GM12892 (cell line): ENCODE results near the gene MYH1.
"Not testable (repeated sequence)": the region's sequence is repeated elsewhere in the genome, so short reads cannot be mapped to it uniquely, and the experiment has no call there.

ENCODE experiments used
- POLR2A ChIP-seq: IDR thresholded peaks from 2 replicates; pipeline ENCODE4 v1.6.1; 2011; ENCODE audit warnings: low read depth, low read length, control low read depth
- POLR2AphosphoS5 ChIP-seq: IDR thresholded peaks from 2 replicates; pipeline ENCODE4 v1.6.1; 2011; ENCODE audit warnings: low read depth, low read length, control low read depth
- TAF1 ChIP-seq: IDR thresholded peaks from 2 replicates; pipeline ENCODE4 v1.6.1; 2011; ENCODE audit warnings: low read depth, mild to moderate bottlenecking, control low read depth, low read length, borderline replicate concordance

DNA sequence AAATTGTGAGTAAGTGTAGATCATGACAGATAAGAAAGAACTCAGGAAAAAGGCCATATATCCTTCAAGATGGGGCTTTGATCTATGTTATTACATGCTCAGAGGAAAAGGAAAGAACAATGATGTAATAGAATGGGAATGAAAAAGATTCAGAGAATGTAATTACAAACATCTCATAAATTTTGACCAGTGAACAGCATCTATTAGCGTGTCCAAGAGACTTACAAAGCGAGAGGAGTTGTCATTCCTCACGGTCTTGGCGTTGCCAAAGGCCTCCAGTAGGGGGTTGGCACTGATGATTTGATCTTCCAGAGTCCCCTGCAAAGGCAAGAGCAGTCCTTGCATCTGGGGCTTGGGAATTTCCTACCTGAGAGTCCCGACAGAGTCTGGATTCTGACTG, 25.1 kb upstream of the MYH1 start:
- TF ChIP-seq POLR2A, TAF1, POLR2AphosphoS5: not testable (repeated sequence)
